GM04503 (cell line): Measurements from ENCODE around the gene GLCCI1.
"Not testable (repeated sequence)": the region's sequence is repeated elsewhere in the genome, so short reads cannot be mapped to it uniquely, and the experiment has no call there.

Source experiments
- DNase-seq: peaks from one replicate; pipeline ENCODE4 v3.0.0-alpha.2; 2012; ENCODE audit warnings: low read depth

Gene GLCCI1

GRCh38 chr7:8051373-8051772, 82.8 kb downstream of the GLCCI1 start:
- no peak for DNase-seq

GRCh38 chr7:8051998-8052397, 83.4 kb downstream of the GLCCI1 start:
- DNase-seq, result no peak

GRCh38 chr7:8052824-8053223, 84.2 kb downstream of the GLCCI1 start:
- DNase-seq, result no peak

- no peak for DNase-seq
Measured at GRCh38 chr7:8056439-8056838, 87.8 kb downstream of the GLCCI1 start.

- no peak for DNase-seq
Measured at GRCh38 chr7:8057566-8057965, 89.0 kb downstream of the GLCCI1 start.

GRCh38 chr7:8058322-8058721, 89.7 kb downstream of the GLCCI1 start:
- no peak for DNase-seq

- no peak for DNase-seq
Measured at GRCh38 chr7:8058852-8059251, 90.3 kb downstream of the GLCCI1 start.

- no peak for DNase-seq
Measured at GRCh38 chr7:8060241-8060640, 91.6 kb downstream of the GLCCI1 start.

GRCh38 chr7:8063300-8063699, 94.7 kb downstream of the GLCCI1 start:
- DNase-seq, result not testable (repeated sequence)

GRCh38 chr7:8063706-8064297, 95.2 kb downstream of the GLCCI1 start:
- DNase-seq, result peak; percentile 16

GRCh38 chr7:8064828-8065227, 96.2 kb downstream of the GLCCI1 start:
- DNase-seq, result no peak

- peak; percentile 55 for DNase-seq
Measured at GRCh38 chr7:8065356-8065813, 96.8 kb downstream of the GLCCI1 start.

GRCh38 chr7:8068892-8069686, 100.5 kb downstream of the GLCCI1 start:
- no peak for DNase-seq

- DNase-seq, result no peak
Measured at GRCh38 chr7:8070451-8071180, 102.0 kb downstream of the GLCCI1 start.

- no peak for DNase-seq
Measured at GRCh38 chr7:8078418-8078817, 109.8 kb downstream of the GLCCI1 start.

GRCh38 chr7:8082762-8083161, 114.2 kb downstream of the GLCCI1 start:
- DNase-seq, result no peak

GRCh38 chr7:8084836-8085235, 116.2 kb downstream of the GLCCI1 start:
- no peak for DNase-seq

- no peak for DNase-seq
Measured at GRCh38 chr7:8085420-8085819, 116.8 kb downstream of the GLCCI1 start.

- DNase-seq, result no peak
Measured at GRCh38 chr7:8086239-8086638, 117.6 kb downstream of the GLCCI1 start.

- DNase-seq, result no peak
Measured at GRCh38 chr7:8089036-8089780, 120.6 kb downstream of the GLCCI1 start.

GRCh38 chr7:8092140-8092539, 123.5 kb downstream of the GLCCI1 start:
- DNase-seq, result no peak
